ENCODE measurements around the gene OR51E1.

DNA sequence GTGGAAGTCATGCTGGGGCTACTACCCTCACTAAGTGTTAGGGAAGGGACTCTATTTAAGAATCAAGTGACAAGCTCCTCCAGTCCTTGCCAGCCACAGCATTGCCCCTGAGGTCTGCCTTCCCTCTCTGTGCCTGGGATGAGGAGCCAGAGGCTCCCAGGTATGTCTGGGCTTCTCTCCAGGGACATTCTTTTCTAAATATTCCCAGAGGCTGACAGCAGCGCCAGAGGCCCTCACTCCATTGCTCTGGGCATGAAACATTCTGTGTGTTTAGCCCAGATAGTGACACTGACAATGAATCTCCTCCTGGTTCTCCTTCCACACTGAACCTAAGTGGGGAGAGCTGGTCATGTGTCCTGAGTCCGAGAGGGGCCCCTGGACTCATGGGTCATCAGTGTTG lies 2.2 kb downstream of the OR51E1 start:
- TF ChIP-seq, protein P1, sequence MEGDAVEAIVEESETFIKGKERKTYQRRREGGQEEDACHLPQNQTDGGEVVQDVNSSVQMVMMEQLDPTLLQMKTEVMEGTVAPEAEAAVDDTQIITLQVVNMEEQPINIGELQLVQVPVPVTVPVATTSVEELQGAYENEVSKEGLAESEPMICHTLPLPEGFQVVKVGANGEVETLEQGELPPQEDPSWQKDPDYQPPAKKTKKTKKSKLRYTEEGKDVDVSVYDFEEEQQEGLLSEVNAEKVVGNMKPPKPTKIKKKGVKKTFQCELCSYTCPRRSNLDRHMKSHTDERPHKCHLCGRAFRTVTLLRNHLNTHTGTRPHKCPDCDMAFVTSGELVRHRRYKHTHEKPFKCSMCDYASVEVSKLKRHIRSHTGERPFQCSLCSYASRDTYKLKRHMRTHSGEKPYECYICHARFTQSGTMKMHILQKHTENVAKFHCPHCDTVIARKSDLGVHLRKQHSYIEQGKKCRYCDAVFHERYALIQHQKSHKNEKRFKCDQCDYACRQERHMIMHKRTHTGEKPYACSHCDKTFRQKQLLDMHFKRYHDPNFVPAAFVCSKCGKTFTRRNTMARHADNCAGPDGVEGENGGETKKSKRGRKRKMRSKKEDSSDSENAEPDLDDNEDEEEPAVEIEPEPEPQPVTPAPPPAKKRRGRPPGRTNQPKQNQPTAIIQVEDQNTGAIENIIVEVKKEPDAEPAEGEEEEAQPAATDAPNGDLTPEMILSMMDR (conservative IDR thresholded peaks at IDR 0.05; ENCODE audit: low read length): no peak
- no peak for TF ChIP-seq EZH2phosphoT487 (IDR thresholded peaks at IDR 0.05; ENCODE audit: borderline replicate concordance, low read depth, low read length)

Data from OCI-LY7 (cell line).